ENCODE results near the gene JDP2. TPM values are rescaled to one million over a fixed set of nuclear protein-coding genes. Genes with fewer than 3 reads are reported as not detected.

Gene JDP2
- total and polyA plus RNA-seq, 4 donors: 20.9 to 50.2 (median 44.0) TPM

DNA sequence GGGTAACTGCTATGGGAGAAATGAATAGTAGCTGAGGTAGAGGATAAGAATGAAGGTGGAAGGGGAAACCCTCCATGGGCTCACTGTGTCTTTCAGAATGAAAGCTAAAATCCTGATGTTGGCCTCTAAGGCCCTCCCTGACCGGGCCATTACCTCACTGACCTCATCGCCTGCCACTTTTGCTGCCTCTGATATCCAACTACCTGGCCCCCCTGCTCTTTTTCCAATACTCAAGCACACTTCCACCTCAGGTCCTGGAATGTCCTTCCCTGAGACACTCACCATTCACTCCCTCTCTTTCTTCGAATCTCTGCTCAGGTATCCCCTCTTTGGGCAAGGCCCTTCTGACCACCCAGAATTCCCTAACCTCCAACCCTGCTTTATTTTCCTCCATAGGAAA, 93.0 kb downstream of the JDP2 start:
- no peak for ATAC-seq (ENCODE audit: low FRiP score)
- Histone ChIP-seq H3K27me3 (ENCODE audit: control insufficient read depth in 1 of 2, insufficient read depth in 2 of 2, low read length in 1 of 2) (no peaks in the 10 kb centered on the region), H3K27ac (ENCODE audit: low read depth in 1 of 2, low read length in 2 of 2) (no peak overlapping the region), H3K4me1 (ENCODE audit: control insufficient read depth in 1 of 2, insufficient read depth in 2 of 2, low read length in 2 of 2) (no peaks in the 10 kb centered on the region), H3K36me3 (ENCODE audit: control insufficient read depth in 1 of 2, insufficient read depth in 2 of 2, low read length in 1 of 2) (no peaks in the 10 kb centered on the region), H3K9me3 (ENCODE audit: control insufficient read depth, low read length) (no peaks in the 10 kb centered on the region), H3K4me3 (ENCODE audit: low read length in 2 of 2) (no peak overlapping the region)
- 88 to 92% methylated on average over 2 to 3 of the region's 3 CpGs for WGBS, 2 donors
- no peak for DNase-seq
- intact Hi-C loops (cut with DNase I): no loop called here

DNA sequence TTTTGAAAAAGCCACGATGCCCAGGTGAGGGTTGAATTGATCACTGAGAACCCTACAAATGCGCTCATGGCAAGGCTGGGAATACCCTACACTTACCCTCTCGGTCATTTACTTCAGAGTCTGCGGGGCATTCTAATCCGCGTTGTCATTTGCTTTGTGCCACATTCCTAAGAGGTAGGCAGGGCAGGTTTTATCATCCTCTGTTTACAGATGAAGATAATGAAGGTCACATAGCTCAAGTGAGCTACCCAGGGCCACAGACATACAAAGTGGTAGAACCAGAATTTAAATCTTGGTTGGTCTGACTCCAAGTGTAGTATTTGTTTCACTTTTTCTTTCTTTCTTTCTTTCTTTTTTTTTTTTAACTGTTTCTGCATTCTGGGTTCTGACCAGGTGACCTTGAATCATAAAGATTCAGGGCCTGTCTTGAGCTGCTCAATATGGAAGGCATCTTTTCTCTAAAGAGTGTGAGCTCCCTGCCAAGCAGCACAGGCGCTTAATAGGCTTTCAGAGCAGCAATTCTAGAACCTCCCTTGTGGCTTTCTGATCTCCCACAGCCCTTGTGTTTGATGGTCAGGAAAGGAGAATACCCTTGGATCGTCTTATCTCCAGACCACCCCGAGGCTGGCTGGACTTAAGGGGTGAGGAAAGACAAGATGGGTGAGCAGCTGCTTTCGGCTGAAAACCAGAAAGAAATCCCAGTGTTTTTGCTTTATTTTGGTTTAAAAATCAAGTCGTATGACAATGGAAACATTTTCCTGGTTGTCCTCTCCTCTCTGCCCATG, 93.8 kb downstream of the JDP2 start:
- Histone ChIP-seq H3K36me3 (ENCODE audit: control insufficient read depth in 1 of 2, insufficient read depth in 2 of 2, low read length in 1 of 2) (no peaks in the 10 kb centered on the region), H3K4me3 (ENCODE audit: low read length in 2 of 2) (no peak overlapping the region)

DNA sequence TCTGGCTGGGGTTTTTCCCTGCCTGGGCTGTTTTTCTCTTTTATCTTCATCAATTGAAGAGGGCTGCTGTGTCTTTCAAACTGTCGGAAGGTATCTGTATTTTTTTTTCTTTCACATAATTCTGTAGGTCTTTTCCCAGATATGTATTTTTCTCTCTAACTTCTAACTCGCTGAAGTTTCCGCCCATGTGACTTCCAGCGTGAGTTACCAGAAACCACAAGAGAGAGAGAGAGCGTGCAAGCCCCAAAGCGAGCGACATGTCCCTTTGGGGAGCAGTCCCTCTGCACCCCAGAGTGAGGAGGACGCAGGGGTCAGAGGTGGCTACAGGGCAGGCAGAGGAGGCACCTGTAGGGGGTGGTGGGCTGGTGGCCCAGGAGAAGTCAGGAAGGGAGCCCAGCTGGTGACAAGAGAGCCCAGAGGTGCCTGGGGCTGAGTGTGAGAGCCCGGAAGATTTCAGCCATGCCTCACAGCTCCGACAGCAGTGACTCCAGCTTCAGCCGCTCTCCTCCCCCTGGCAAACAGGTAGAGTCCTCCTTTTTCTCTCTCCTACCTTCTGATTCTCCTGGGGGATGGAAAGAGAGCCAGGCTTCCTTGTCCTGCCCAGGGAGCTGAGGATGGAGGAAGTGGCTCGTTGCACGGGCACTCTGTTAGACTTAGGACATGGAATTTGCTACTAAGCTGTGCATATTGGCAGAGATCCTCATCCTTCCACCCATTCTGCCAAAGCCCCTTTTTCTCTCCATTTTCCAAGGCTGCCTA, 94.6 kb downstream of the JDP2 start, which contains the start of gene BATF:
Gene BATF, plus strand, starts transcription at position 246 of the 759 bp plus-strand sequence. Its CDS starts 214 bp downstream, at position 460.
- Histone ChIP-seq H3K27ac (ENCODE audit: low read depth in 1 of 2, low read length in 2 of 2) (no peak within 1 kb of the TSS), H3K4me3 (ENCODE audit: low read length in 2 of 2) (no peak within 1 kb of the TSS), H3K36me3 (ENCODE audit: control insufficient read depth in 1 of 2, insufficient read depth in 2 of 2, low read length in 1 of 2) (no peaks in the 10 kb centered on the region), H3K4me1 (ENCODE audit: control insufficient read depth in 1 of 2, insufficient read depth in 2 of 2, low read length in 2 of 2) (no peaks in the 10 kb centered on the region), H3K27me3 (ENCODE audit: control insufficient read depth in 1 of 2, insufficient read depth in 2 of 2, low read length in 1 of 2) (no peaks in the 10 kb centered on the region), H3K9me3 (ENCODE audit: control insufficient read depth, low read length) (no peaks in the 10 kb centered on the region)
- WGBS, 2 donors: 50 to 65% methylated on average over 12 to 13 of the region's 13 CpGs
- DNase-seq: peak in 1 of 2 donors; percentile 63
- intact Hi-C loops (cut with DNase I): no loop called here
- peak; percentile 29 for ATAC-seq (ENCODE audit: low FRiP score)

More for the DNA sequence above, 93.8 kb downstream of the JDP2 start:
- Histone ChIP-seq H3K9me3 (ENCODE audit: control insufficient read depth, low read length) (no peaks in the 10 kb centered on the region), H3K4me1 (ENCODE audit: control insufficient read depth in 1 of 2, insufficient read depth in 2 of 2, low read length in 2 of 2) (no peaks in the 10 kb centered on the region), H3K27me3 (ENCODE audit: control insufficient read depth in 1 of 2, insufficient read depth in 2 of 2, low read length in 1 of 2) (no peaks in the 10 kb centered on the region), H3K27ac (ENCODE audit: low read depth in 1 of 2, low read length in 2 of 2) (no peak overlapping the region)
- 73 to 78% methylated on average over 11 of the region's 11 CpGs for WGBS, 2 donors
- DNase-seq (no peak), ATAC-seq (ENCODE audit: low FRiP score) (no peak)
- intact Hi-C loops (cut with DNase I): no loop called here

DNA sequence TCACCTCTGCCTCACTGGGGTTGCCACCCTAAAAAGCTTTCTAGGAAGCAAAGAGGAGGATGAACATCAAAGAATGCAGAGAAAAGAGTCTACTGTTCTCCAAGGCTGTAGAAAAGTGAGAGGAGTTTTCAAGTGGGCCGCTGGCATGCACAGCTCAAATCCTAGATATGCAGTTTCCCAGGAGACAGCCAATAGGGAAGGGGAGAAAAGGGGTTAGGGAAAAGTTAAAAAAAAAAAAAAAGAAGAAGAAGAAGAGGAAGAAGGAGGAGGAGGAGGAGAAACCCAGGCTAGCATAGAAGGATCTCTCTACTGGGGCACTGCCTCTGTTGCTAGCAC, 95.1 kb downstream of the JDP2 start:
- ATAC-seq (ENCODE audit: low FRiP score) (no peak), DNase-seq (no peak)
- H3K27me3 ChIP-seq (ENCODE audit: control insufficient read depth in 1 of 2, insufficient read depth in 2 of 2, low read length in 1 of 2): no peaks in the 10 kb centered on the region
- H3K4me3 ChIP-seq (ENCODE audit: low read length in 2 of 2): no peak overlapping the region
- H3K36me3 ChIP-seq (ENCODE audit: control insufficient read depth in 1 of 2, insufficient read depth in 2 of 2, low read length in 1 of 2): no peaks in the 10 kb centered on the region
- WGBS, 2 donors: 75 to 88% methylated on average over 1 of the region's 1 CpG
- intact Hi-C loops (cut with DNase I): no loop called here
- H3K27ac ChIP-seq (ENCODE audit: low read depth in 1 of 2, low read length in 2 of 2): no peak overlapping the region
- H3K4me1 ChIP-seq (ENCODE audit: control insufficient read depth in 1 of 2, insufficient read depth in 2 of 2, low read length in 2 of 2): no peaks in the 10 kb centered on the region
- no peaks in the 10 kb centered on the region for H3K9me3 ChIP-seq (ENCODE audit: control insufficient read depth, low read length)

Other genes starting within 250 kb of the JDP2 start
- 1,000 to 10,000 TPM in 1 of 2 donors, 100 to 1,000 TPM in 1; 129 to 2,160 TPM for gene FOS, start 149.2 kb upstream of the JDP2 start, total RNA-seq
- 100 to 1,000 TPM; 154 to 504 TPM for gene FOS, start 149.2 kb upstream of the JDP2 start, polyA plus RNA-seq
- gene BATF, start 94.4 kb downstream of the JDP2 start, total RNA-seq: 1 to 10 TPM; 2.6 to 3.2 TPM
- 1 to 10 TPM; 2.1 to 8.0 TPM for gene BATF, start 94.4 kb downstream of the JDP2 start, polyA plus RNA-seq
- gene FLVCR2, start 150.6 kb downstream of the JDP2 start, total RNA-seq: 10 to 100 TPM; 14.6 to 15.4 TPM
- 1 to 10 TPM in 1 of 2 donors, under 1 TPM in 1; 0.38 to 7.6 TPM for gene FLVCR2, start 150.6 kb downstream of the JDP2 start, polyA plus RNA-seq
- 10 to 100 TPM; 10.4 to 11.5 TPM for gene ERG28, start 232.9 kb downstream of the JDP2 start, total RNA-seq
- 10 to 100 TPM; 10.9 to 11.9 TPM for gene ERG28, start 232.9 kb downstream of the JDP2 start, polyA plus RNA-seq
- gene TTLL5, start 233.2 kb downstream of the JDP2 start, total RNA-seq: 10 to 100 TPM; 27.5 to 40.8 TPM
- 10 to 100 TPM in 1 of 2 donors, 1 to 10 TPM in 1; 7.7 to 18.2 TPM for gene TTLL5, start 233.2 kb downstream of the JDP2 start, polyA plus RNA-seq